Loucy (cell line): ENCODE measurements around the gene SLIT1.

Experiments used
- H2AFZ ChIP-seq: fragments of 200-600 bp; sonication (generic); 2 replicates; pipeline ENCODE4 v1.6.0; 2016; ENCODE audit warnings: antibody characterized with exemption, mild to moderate bottlenecking, low read length, moderate library complexity
- H3F3A ChIP-seq: fragments of 200-600 bp; 2 replicates; pipeline ENCODE4 v1.6.0; 2016; ENCODE audit warnings: antibody characterized with exemption, low read depth, mild to moderate bottlenecking
- H3K27me3 ChIP-seq: fragments of 200-600 bp; sonication (generic); 2 replicates; pipeline ENCODE4 v1.6.1; 2014; ENCODE audit warnings: low read length, mild to moderate bottlenecking; ENCODE audit not compliant: insufficient read depth, poor library complexity, severe bottlenecking
- H3K36me3 ChIP-seq: fragments of 200-600 bp; sonication (generic); 2 replicates; pipeline ENCODE4 v1.6.1; 2016; ENCODE audit warnings: low read length; ENCODE audit not compliant: insufficient read depth
- H3K4me1 ChIP-seq: fragments of 200-600 bp; sonication (generic); 2 replicates; pipeline ENCODE4 v1.5.1; 2014; ENCODE audit warnings: low read length, mild to moderate bottlenecking; ENCODE audit not compliant: insufficient read depth, poor library complexity, severe bottlenecking
- H3K4me2 ChIP-seq: fragments of 200-600 bp; sonication (generic); 2 replicates; pipeline ENCODE4 v1.6.0; 2014; ENCODE audit warnings: antibody characterized with exemption, low read length, low read depth, mild to moderate bottlenecking; ENCODE audit not compliant: poor library complexity, severe bottlenecking
- H3K4me3 ChIP-seq: fragments of 200-600 bp; sonication (generic); 2 replicates; pipeline ENCODE4 v1.5.1; 2014; ENCODE audit warnings: low read length, mild to moderate bottlenecking, mixed read lengths; ENCODE audit not compliant: poor library complexity, severe bottlenecking
- H3K79me2 ChIP-seq: fragments of 200-600 bp; sonication (generic); 2 replicates; pipeline ENCODE4 v1.6.1; 2014; ENCODE audit warnings: low read length; ENCODE audit not compliant: insufficient read depth
- H3K9ac ChIP-seq: fragments of 200-600 bp; sonication (generic); 2 replicates; pipeline ENCODE4 v1.6.0; 2014; ENCODE audit warnings: mild to moderate bottlenecking, low read depth, low read length, moderate library complexity; ENCODE audit not compliant: poor library complexity, severe bottlenecking
- H3K9me2 ChIP-seq: fragments of 200-600 bp; sonication (generic); replicated peaks from 2 replicates; pipeline ENCODE4 v1.6.1; 2016; ENCODE audit warnings: low read depth, low read length, mixed read lengths
- H3K9me3 ChIP-seq: fragments of 200-600 bp; sonication (generic); 2 replicates; pipeline ENCODE4 v1.6.1; 2014; ENCODE audit warnings: mild to moderate bottlenecking, antibody characterized with exemption, low read length, low read depth; ENCODE audit not compliant: insufficient read depth
- H4K20me1 ChIP-seq: fragments of 200-600 bp; sonication (generic); 2 replicates; pipeline ENCODE4 v1.6.0; 2014; ENCODE audit warnings: antibody characterized with exemption, low read length, mild to moderate bottlenecking; ENCODE audit not compliant: insufficient read depth, poor library complexity, severe bottlenecking
- CTCF ChIP-seq: fragments of 200-600 bp; sonication (generic); conservative IDR thresholded peaks from 2 replicates; pipeline ENCODE4 v1.5.1; 2014; ENCODE audit warnings: mild to moderate bottlenecking, antibody characterized with exemption, low read length
- EZH2phosphoT487 ChIP-seq: fragments of 200-600 bp; IDR thresholded peaks from 2 replicates; pipeline ENCODE4 v1.6.1; 2018; ENCODE audit warnings: antibody characterized with exemption, mild to moderate bottlenecking, moderate library complexity, borderline replicate concordance

Gene SLIT1

GRCh38 chr10:97138846-97139245, 46.9 kb downstream of the SLIT1 start:
- no peaks in the 10 kb centered on the region for H3K79me2 ChIP-seq
- TF ChIP-seq CTCF (no peak), EZH2phosphoT487 (no peak)
- H3K9me2 ChIP-seq, result no peaks in the 10 kb centered on the region
- no peaks in the 10 kb centered on the region for H3K27me3 ChIP-seq
- H3K4me3 ChIP-seq, result no peak overlapping the region
- no peaks in the 10 kb centered on the region for H3K9me3 ChIP-seq
- no peaks in the 10 kb centered on the region for H4K20me1 ChIP-seq
- no peak overlapping the region for H2AFZ ChIP-seq
- H3K9ac ChIP-seq, result no peak overlapping the region
- H3F3A ChIP-seq, result no peaks in the 10 kb centered on the region
- H3K4me2 ChIP-seq, result no peak overlapping the region
- H3K4me1 ChIP-seq, result no peaks in the 10 kb centered on the region
- no peaks in the 10 kb centered on the region for H3K36me3 ChIP-seq

- Histone ChIP-seq H3K4me3 (no peak overlapping the region), H3K9me2 (no peaks in the 10 kb centered on the region), H3K79me2 (no peaks in the 10 kb centered on the region), H3K27me3 (no peaks in the 10 kb centered on the region), H3K9ac (no peak overlapping the region), H4K20me1 (no peaks in the 10 kb centered on the region), H3K36me3 (no peaks in the 10 kb centered on the region), H3K4me2 (no peak overlapping the region), H3K4me1 (no peaks in the 10 kb centered on the region), H3K9me3 (no peaks in the 10 kb centered on the region), H2AFZ (no peak overlapping the region), H3F3A (no peaks in the 10 kb centered on the region)
- TF ChIP-seq EZH2phosphoT487 (no peak), CTCF (peak; percentile 53; the same call in 1 of the 2 replicates)
These were observed 47.6 kb downstream of the SLIT1 start for GRCh38 chr10:97138174-97138573.

GRCh38 chr10:97136756-97137155, 49.0 kb downstream of the SLIT1 start:
- Histone ChIP-seq H3F3A (no peaks in the 10 kb centered on the region), H3K9me3 (no peaks in the 10 kb centered on the region), H3K79me2 (no peaks in the 10 kb centered on the region), H3K36me3 (no peaks in the 10 kb centered on the region), H2AFZ (no peak overlapping the region), H3K4me2 (no peak overlapping the region), H4K20me1 (no peaks in the 10 kb centered on the region), H3K27me3 (no peaks in the 10 kb centered on the region), H3K9me2 (no peaks in the 10 kb centered on the region), H3K4me1 (no peaks in the 10 kb centered on the region), H3K4me3 (no peak overlapping the region), H3K9ac (no peak overlapping the region)
- no peak for TF ChIP-seq EZH2phosphoT487
- no peak for TF ChIP-seq CTCF
